ENCODE data around the gene DNAH17.

GRCh38 chr17:78401246-78401645 lies 175.9 kb downstream of the DNAH17 start:
- TF ChIP-seq ZNF878 (CRISPR knock-in tag; IDR thresholded peaks at IDR 0.05): no peak
- no peak for TF ChIP-seq RAD21 (CRISPR knock-in tag; IDR thresholded peaks at IDR 0.05)
- no peak for TF ChIP-seq CTCF (CRISPR knock-in tag; IDR thresholded peaks at IDR 0.05)
- no peak for TF ChIP-seq ZNF18 (CRISPR knock-in tag; IDR thresholded peaks at IDR 0.05; ENCODE audit: insufficient replicate concordance)
- TF ChIP-seq TARDBP (CRISPR knock-in tag; IDR thresholded peaks at IDR 0.05): no peak
- TF ChIP-seq MYC (CRISPR knock-in tag; IDR thresholded peaks at IDR 0.05; ENCODE audit: borderline replicate concordance): no peak
- no peak for TF ChIP-seq POLR2A (IDR thresholded peaks at IDR 0.05; ENCODE audit: insufficient read depth in 1 of 2, low read depth in 2 of 2, low read length in 2 of 2)

Data from HepG2 (cell line).